HG03354 (cell line): ENCODE results near the gene WSCD2.

Source experiments
- ATAC-seq: cut with Tn5 transposase; IDR thresholded peaks from one replicate; pipeline ENCODE4 v1.9.1; 2021; ENCODE audit warnings: mild to moderate bottlenecking; ENCODE audit not compliant: unreplicated experiment, poor library complexity, severe bottlenecking

WSCD2 gene

GRCh38 chr12:108129017-108129812, at the start of gene WSCD2:
TSS of gene WSCD2 (plus strand) at chr12:108129288. CDS start at chr12:108195833, 66,545 bp downstream.
- no peak for ATAC-seq

GRCh38 chr12:108079721-108080120, 49.4 kb upstream of the WSCD2 start:
- no peak for ATAC-seq

GRCh38 chr12:108080363-108080762, 48.7 kb upstream of the WSCD2 start:
- no peak for ATAC-seq

GRCh38 chr12:108082485-108082884, 46.6 kb upstream of the WSCD2 start:
- ATAC-seq: no peak

GRCh38 chr12:108087900-108088299, 41.2 kb upstream of the WSCD2 start:
- no peak for ATAC-seq

- ATAC-seq: no peak
These were observed 38.8 kb upstream of the WSCD2 start for GRCh38 chr12:108090107-108090899.

- ATAC-seq: no peak
These were observed 38.0 kb upstream of the WSCD2 start for GRCh38 chr12:108090932-108091678.

- no peak for ATAC-seq
These were observed 37.4 kb upstream of the WSCD2 start for GRCh38 chr12:108091679-108092051.

GRCh38 chr12:108093209-108093608, 35.9 kb upstream of the WSCD2 start:
- no peak for ATAC-seq

GRCh38 chr12:108094056-108094649, 34.9 kb upstream of the WSCD2 start:
- ATAC-seq: no peak

- ATAC-seq: no peak
These were observed 31.8 kb upstream of the WSCD2 start for GRCh38 chr12:108097160-108097911.

- ATAC-seq: no peak
These were observed 30.7 kb upstream of the WSCD2 start for GRCh38 chr12:108098374-108098773.

GRCh38 chr12:108099073-108099472, 30.0 kb upstream of the WSCD2 start:
- no peak for ATAC-seq

- ATAC-seq: no peak
These were observed 29.2 kb upstream of the WSCD2 start for GRCh38 chr12:108099778-108100489.

- ATAC-seq: no peak
These were observed 27.4 kb upstream of the WSCD2 start for GRCh38 chr12:108101605-108102175.

GRCh38 chr12:108102363-108102762, 26.7 kb upstream of the WSCD2 start:
- no peak for ATAC-seq

GRCh38 chr12:108103087-108103486, 26.0 kb upstream of the WSCD2 start:
- no peak for ATAC-seq

- no peak for ATAC-seq
These were observed 25.6 kb upstream of the WSCD2 start for GRCh38 chr12:108103517-108103916.
